ENCODE results near the gene USH2A.

Gene USH2A

GRCh38 chr1:215857317-215857716, 565.9 kb downstream of the USH2A start:
- Mint-ChIP-seq H3K27ac (no peak overlapping the region), H3K27me3 (no peaks in the 10 kb centered on the region), H3K9me3 (peaks cover 12 to 34% of the 10 kb centered on the region in 2 donors), H3K4me3 (no peak overlapping the region), H3K4me1 (no peaks in the 10 kb centered on the region)
- DNase-seq (no peak), ATAC-seq (no peak)

DNA sequence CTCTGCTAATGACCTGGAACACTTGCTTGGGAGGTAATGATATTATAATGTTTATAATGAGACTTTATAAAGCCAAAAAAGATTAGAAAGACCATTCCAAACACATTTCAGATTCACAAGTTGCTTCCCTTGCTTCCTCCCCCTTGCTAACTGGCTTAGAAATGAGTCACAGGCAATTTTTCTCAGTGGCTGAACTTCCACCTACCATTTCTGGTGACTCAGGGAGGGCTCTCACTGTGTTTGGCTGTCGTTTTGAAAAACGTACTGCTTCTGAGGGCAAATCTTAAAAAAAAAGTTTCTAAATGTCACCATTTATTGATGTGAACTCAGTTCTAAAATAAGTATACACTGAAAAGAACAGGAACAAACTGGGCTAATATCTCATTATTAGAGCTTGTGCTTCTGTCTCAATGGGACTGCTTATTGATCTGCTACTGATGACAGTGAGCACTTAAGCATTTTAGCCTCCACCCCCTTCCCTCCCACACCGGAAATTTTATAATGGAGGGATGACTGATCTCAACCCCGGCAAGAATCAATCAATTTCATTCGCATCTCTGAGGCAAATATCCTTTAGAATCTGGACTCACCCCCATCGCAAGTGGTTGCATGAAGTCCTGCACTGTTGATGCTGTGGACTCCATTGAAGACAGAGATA, 577.9 kb downstream of the USH2A start:
- Mint-ChIP-seq H3K4me3 (no peak overlapping the region), H3K4me1 (no peaks in the 10 kb centered on the region), H3K27ac (no peak overlapping the region), H3K27me3 (no peaks in the 10 kb centered on the region), H3K9me3 (peaks cover 0 to 5% of the 10 kb centered on the region in 2 donors)
- no peak for DNase-seq
- no peak for ATAC-seq

GRCh38 chr1:215844777-215845176, 578.5 kb downstream of the USH2A start:
- no peak for DNase-seq
- no peak overlapping the region for H3K4me3 Mint-ChIP-seq
- H3K4me1 Mint-ChIP-seq = no peaks in the 10 kb centered on the region
- no peaks in the 10 kb centered on the region for H3K27me3 Mint-ChIP-seq
- H3K27ac Mint-ChIP-seq = no peak overlapping the region
- H3K9me3 Mint-ChIP-seq = peaks cover 0 to 5% of the 10 kb centered on the region in 2 donors
- no peak for ATAC-seq

- no peak for ATAC-seq
- Mint-ChIP-seq H3K9me3 (peaks cover 0 to 5% of the 10 kb centered on the region in 2 donors), H3K27me3 (no peaks in the 10 kb centered on the region), H3K27ac (no peak overlapping the region), H3K4me3 (no peak overlapping the region), H3K4me1 (no peaks in the 10 kb centered on the region)
- no peak for DNase-seq
These were observed 579.0 kb downstream of the USH2A start for GRCh38 chr1:215844266-215844665.

DNA sequence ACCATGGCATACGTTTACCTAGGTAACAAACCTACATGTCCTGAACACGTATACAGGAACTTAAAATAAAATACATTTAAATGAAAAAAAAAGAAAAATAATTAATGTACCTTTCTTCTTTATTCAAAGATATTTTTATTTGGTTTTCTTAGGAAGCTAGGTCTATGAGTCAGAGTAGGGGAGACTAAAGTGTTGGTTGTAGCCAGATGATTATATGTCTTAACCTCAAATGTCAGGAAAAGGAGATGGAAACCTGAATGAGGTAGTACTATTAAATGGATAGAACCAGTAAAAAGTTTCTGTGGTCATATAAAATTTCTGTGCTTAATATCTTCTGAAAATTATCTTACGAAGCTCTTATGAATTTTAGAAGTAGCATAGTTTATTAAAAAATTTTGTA, 580.3 kb downstream of the USH2A start:
- ATAC-seq = no peak

DNA sequence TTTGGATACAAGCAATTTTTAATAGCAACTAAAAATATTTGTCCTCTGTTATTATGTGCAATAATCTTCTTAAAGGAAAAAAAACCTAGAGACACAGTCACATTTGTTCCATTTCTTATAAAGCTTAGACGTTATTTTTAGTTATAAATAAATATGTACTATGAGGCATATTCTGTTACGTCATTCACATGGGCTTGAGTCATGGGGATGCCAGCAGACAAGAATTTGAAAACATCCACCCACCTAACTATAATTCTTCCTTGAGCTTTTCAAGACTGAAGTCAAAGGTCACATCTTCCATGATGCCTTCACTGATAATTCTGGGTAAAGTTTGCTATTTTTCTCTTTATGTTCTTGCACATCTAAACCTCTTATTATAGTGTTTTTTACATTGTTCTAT, 587.3 kb downstream of the USH2A start:
- Mint-ChIP-seq H3K4me1 (no peaks in the 10 kb centered on the region), H3K4me3 (no peak overlapping the region), H3K27me3 (no peaks in the 10 kb centered on the region), H3K27ac (no peak overlapping the region), H3K9me3 (peaks cover 7 to 13% of the 10 kb centered on the region in 2 donors)
- ATAC-seq (no peak), DNase-seq (no peak)

More for the DNA sequence above, 580.3 kb downstream of the USH2A start:
- Mint-ChIP-seq H3K4me1 (no peaks in the 10 kb centered on the region), H3K9me3 (peaks cover 0 to 12% of the 10 kb centered on the region in 2 donors), H3K27me3 (no peaks in the 10 kb centered on the region), H3K4me3 (no peak overlapping the region), H3K27ac (no peak overlapping the region)
- no peak for DNase-seq

- Mint-ChIP-seq H3K4me3 (no peak overlapping the region), H3K9me3 (peaks cover 7 to 24% of the 10 kb centered on the region in 2 donors), H3K27me3 (no peaks in the 10 kb centered on the region), H3K4me1 (no peaks in the 10 kb centered on the region), H3K27ac (no peak overlapping the region)
- no peak for DNase-seq
- ATAC-seq = no peak
These were observed 589.1 kb downstream of the USH2A start for GRCh38 chr1:215833941-215834729.

DNA sequence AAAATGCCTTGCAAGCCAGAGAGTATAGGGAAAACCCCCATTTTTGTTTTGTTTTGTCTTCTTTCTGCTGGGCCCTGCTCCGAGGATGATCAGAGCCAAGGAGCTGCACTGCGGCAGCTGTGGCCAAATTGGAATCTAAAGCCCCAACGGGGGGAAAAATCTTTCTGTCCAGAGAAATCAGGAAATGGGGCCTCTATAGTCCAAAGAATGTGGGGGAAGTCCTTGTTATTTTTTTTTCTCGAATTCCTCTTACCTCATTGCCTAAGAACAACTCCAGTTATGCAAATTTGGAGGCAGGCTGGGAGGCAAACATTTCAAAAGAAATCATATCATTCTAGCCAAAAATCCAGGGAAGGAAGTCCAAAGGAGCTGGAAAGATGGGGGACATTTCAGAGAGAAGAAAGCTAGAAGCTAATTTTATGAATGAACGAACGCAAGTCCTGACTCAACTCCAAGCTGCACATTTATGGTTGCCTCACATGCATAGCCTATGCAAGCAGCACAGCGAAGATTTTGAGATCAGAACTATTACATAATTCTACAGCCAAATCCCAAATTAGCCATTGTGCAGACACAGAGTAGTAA, 592.9 kb downstream of the USH2A start:
- ATAC-seq = no peak
- Mint-ChIP-seq H3K27ac (no peak overlapping the region), H3K27me3 (no peaks in the 10 kb centered on the region), H3K9me3 (peaks cover under 1 to 12% of the 10 kb centered on the region in 2 donors), H3K4me3 (no peak overlapping the region), H3K4me1 (no peaks in the 10 kb centered on the region)
- no peak for DNase-seq

DNA sequence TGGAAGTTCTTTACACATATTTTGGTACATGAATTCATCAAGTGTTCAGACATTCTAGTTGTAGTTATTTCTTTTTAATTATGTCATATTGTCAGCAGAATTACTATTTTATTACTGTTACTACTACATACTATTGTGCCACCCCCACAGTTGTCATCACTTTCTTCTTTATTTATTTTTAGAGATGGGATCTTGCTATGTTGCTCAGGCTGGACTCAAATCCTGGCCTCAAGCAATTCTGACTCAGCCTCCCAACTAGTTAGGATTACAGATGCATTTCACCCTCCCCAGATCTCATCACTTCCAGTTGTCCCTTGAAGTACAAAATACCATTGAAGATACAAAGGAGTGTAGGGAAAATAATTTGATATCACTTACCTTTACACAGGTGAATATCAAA, 598.2 kb downstream of the USH2A start:
- no peak for DNase-seq
- Mint-ChIP-seq H3K4me1 (no peaks in the 10 kb centered on the region), H3K9me3 (peaks cover 21 to 30% of the 10 kb centered on the region in 2 donors), H3K27ac (no peak overlapping the region), H3K4me3 (no peak overlapping the region), H3K27me3 (no peaks in the 10 kb centered on the region)
- ATAC-seq = no peak

DNA sequence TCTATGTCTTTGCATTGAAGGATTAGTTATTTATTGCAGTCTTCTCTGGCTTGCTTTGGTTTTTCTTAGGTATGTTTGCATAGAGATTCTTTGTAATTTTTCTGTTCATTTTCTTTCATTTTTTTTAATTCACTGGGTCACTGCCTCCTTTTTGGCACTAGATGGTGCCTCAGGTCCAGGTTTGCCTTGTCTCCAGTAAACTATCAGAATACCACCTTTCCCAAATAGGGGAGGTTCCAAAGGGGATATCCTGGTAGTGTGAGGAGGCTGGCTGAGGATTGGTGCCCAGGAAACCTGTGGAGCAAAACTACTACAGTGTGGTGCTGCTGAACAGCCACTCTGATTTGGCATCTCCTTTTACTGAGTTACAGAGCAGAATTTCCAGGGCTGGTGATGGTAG, 599.0 kb downstream of the USH2A start:
- no peak overlapping the region for H3K27ac Mint-ChIP-seq
- ATAC-seq = no peak

GRCh38 chr1:215819114-215819513, 604.1 kb downstream of the USH2A start:
- no peaks in the 10 kb centered on the region for H3K27me3 Mint-ChIP-seq
- DNase-seq (no peak), ATAC-seq (no peak)
- peaks cover 15 to 18% of the 10 kb centered on the region in 2 donors for H3K9me3 Mint-ChIP-seq
- no peaks in the 10 kb centered on the region for H3K4me1 Mint-ChIP-seq
- no peak overlapping the region for H3K4me3 Mint-ChIP-seq
- H3K27ac Mint-ChIP-seq = no peak overlapping the region

More for the DNA sequence above, 599.0 kb downstream of the USH2A start:
- DNase-seq = no peak
- peaks cover 21 to 22% of the 10 kb centered on the region in 2 donors for H3K9me3 Mint-ChIP-seq
- no peaks in the 10 kb centered on the region for H3K27me3 Mint-ChIP-seq
- no peak overlapping the region for H3K4me3 Mint-ChIP-seq
- H3K4me1 Mint-ChIP-seq = no peaks in the 10 kb centered on the region

- DNase-seq (no peak), ATAC-seq (no peak)
- Mint-ChIP-seq H3K9me3 (peaks cover 14 to 16% of the 10 kb centered on the region in 2 donors), H3K27ac (no peak overlapping the region), H3K4me3 (no peak overlapping the region), H3K27me3 (no peaks in the 10 kb centered on the region), H3K4me1 (no peaks in the 10 kb centered on the region)
These were observed 615.3 kb downstream of the USH2A start for GRCh38 chr1:215807911-215808436.

- peaks cover 13 to 20% of the 10 kb centered on the region in 2 donors for H3K9me3 Mint-ChIP-seq
- H3K4me1 Mint-ChIP-seq = no peaks in the 10 kb centered on the region
- DNase-seq = no peak
- no peak for ATAC-seq
- no peak overlapping the region for H3K27ac Mint-ChIP-seq
- H3K27me3 Mint-ChIP-seq = no peaks in the 10 kb centered on the region
- no peak overlapping the region for H3K4me3 Mint-ChIP-seq
These were observed 616.0 kb downstream of the USH2A start for GRCh38 chr1:215807218-215807617.

GRCh38 chr1:215797859-215798258, 625.4 kb downstream of the USH2A start:
- Mint-ChIP-seq H3K4me1 (no peaks in the 10 kb centered on the region), H3K9me3 (peaks cover 10% of the 10 kb centered on the region in 2 donors), H3K27ac (no peak overlapping the region), H3K4me3 (no peak overlapping the region), H3K27me3 (no peaks in the 10 kb centered on the region)
- no peak for DNase-seq
- no peak for ATAC-seq

GRCh38 chr1:215794156-215794555, 629.1 kb downstream of the USH2A start:
- Mint-ChIP-seq H3K4me3 (no peak overlapping the region), H3K27me3 (no peaks in the 10 kb centered on the region), H3K4me1 (no peaks in the 10 kb centered on the region), H3K27ac (no peak overlapping the region), H3K9me3 (peaks cover 5 to 6% of the 10 kb centered on the region in 2 donors)
- ATAC-seq (no peak), DNase-seq (no peak)

DNA sequence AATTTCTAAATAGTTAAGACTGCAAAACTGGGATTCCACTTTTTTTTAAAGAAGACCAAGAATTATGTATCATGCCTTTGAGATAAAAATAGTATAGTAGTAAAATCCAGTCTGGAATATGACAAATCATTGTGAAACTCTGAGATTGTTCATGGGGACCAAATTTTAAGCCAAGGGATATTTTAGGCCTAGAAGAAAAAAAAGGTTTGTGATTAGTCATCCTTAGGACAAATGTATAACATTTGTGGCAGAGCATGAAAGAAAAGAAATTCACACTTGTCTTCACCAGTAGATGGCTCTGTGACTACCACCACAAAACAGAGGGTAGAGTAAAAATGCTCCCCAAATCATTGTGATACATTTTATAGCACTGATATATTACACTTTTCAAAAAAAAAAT, 630.1 kb downstream of the USH2A start:
- peaks cover 0 to 5% of the 10 kb centered on the region in 2 donors for H3K9me3 Mint-ChIP-seq
- ATAC-seq (no peak), DNase-seq (no peak)
- no peaks in the 10 kb centered on the region for H3K27me3 Mint-ChIP-seq
- no peak overlapping the region for H3K27ac Mint-ChIP-seq
- H3K4me1 Mint-ChIP-seq = no peaks in the 10 kb centered on the region
- H3K4me3 Mint-ChIP-seq = no peak overlapping the region

All from stimulated activated naive CD8-positive, alpha-beta T cell treated with anti-CD3 and anti-CD28 coated beads, Interleukin-15, amount 100 ng/mL, for 72 hours (primary cell).